Measurements from ENCODE around the gene AOC2.
"Not testable (repeated sequence)": the region's sequence is repeated elsewhere in the genome, so short reads cannot be mapped to it uniquely, and the experiment has no call there.

AOC2 gene

GRCh38 chr17:42853968-42854790 is 9.8 kb downstream of the AOC2 start:
- no peak for DNase-seq

- no peak for DNase-seq
Observed at GRCh38 chr17:42855048-42855596, 10.7 kb downstream of the AOC2 start.

- not testable (repeated sequence) for DNase-seq
Observed at GRCh38 chr17:42856093-42856492, 11.7 kb downstream of the AOC2 start.

- not testable (repeated sequence) for DNase-seq
Observed at GRCh38 chr17:42856516-42856915, 12.1 kb downstream of the AOC2 start.

- DNase-seq = no peak
Observed at GRCh38 chr17:42857389-42857788, 13.0 kb downstream of the AOC2 start.

- DNase-seq = no peak
Observed at GRCh38 chr17:42865638-42866094, 21.3 kb downstream of the AOC2 start.

GRCh38 chr17:42866216-42866615 is 21.8 kb downstream of the AOC2 start:
- DNase-seq = no peak

- DNase-seq = no peak
Observed at GRCh38 chr17:42866631-42867575, 22.5 kb downstream of the AOC2 start.

GRCh38 chr17:42867694-42868261 is 23.4 kb downstream of the AOC2 start:
- DNase-seq = not testable (repeated sequence)

GRCh38 chr17:42868338-42868737 is 24.0 kb downstream of the AOC2 start:
- no peak for DNase-seq

GRCh38 chr17:42871647-42872046 is 27.3 kb downstream of the AOC2 start:
- DNase-seq = no peak

- DNase-seq = no peak
Observed at GRCh38 chr17:42872251-42872965, 28.0 kb downstream of the AOC2 start.

GRCh38 chr17:42873315-42873714 is 28.9 kb downstream of the AOC2 start:
- DNase-seq = no peak

GRCh38 chr17:42873932-42874695 is 29.7 kb downstream of the AOC2 start:
- DNase-seq = not testable (repeated sequence)

- DNase-seq = no peak
Observed at GRCh38 chr17:42877037-42877436, 32.7 kb downstream of the AOC2 start.

- no peak for DNase-seq
Observed at GRCh38 chr17:42878123-42878880, 33.9 kb downstream of the AOC2 start.

GRCh38 chr17:42878924-42879595 is 34.7 kb downstream of the AOC2 start:
- DNase-seq = no peak

- no peak for DNase-seq
Observed at GRCh38 chr17:42879596-42879985, 35.2 kb downstream of the AOC2 start.

- no peak for DNase-seq
Observed at GRCh38 chr17:42880776-42881310, 36.5 kb downstream of the AOC2 start.

- not testable (repeated sequence) for DNase-seq
Observed at GRCh38 chr17:42881706-42882105, 37.3 kb downstream of the AOC2 start.
